Adrenal gland (tissue), 5 donors: ENCODE data around the gene PPP2R2D.
"Not testable (repeated sequence)": the region's sequence is repeated elsewhere in the genome, so short reads cannot be mapped to it uniquely, and the experiment has no call there.

Experiments used
- POLR2A ChIP-seq, 2 donors: fragments of 450-650 bp; IDR thresholded peaks; one replicate each; pipeline ENCODE4 v1.6.1; 2017; ENCODE audit warnings: antibody characterized with exemption in 2 of 2, mild to moderate bottlenecking in 2 of 2, moderate library complexity in 1 of 2
- TF ChIP-seq, protein P1 (sequence below), 6 experiments: fragments of 450-650 bp in 4 of 6; fragments of 200-600 bp in 2 of 6; sonication (generic) in 1 of 6; IDR thresholded peaks; 1 replicate in 5 of 6; 2 replicates in 1 of 6; pipeline versions ENCODE4 v1.5.1 to v1.8.0; 2016 to 2021; ENCODE audit warnings: antibody characterized with exemption in 6 of 6, mild to moderate bottlenecking in 2 of 6, moderate library complexity in 1 of 6
- donor health status: DM: no; HTN: no; CAD: no.

DNA sequence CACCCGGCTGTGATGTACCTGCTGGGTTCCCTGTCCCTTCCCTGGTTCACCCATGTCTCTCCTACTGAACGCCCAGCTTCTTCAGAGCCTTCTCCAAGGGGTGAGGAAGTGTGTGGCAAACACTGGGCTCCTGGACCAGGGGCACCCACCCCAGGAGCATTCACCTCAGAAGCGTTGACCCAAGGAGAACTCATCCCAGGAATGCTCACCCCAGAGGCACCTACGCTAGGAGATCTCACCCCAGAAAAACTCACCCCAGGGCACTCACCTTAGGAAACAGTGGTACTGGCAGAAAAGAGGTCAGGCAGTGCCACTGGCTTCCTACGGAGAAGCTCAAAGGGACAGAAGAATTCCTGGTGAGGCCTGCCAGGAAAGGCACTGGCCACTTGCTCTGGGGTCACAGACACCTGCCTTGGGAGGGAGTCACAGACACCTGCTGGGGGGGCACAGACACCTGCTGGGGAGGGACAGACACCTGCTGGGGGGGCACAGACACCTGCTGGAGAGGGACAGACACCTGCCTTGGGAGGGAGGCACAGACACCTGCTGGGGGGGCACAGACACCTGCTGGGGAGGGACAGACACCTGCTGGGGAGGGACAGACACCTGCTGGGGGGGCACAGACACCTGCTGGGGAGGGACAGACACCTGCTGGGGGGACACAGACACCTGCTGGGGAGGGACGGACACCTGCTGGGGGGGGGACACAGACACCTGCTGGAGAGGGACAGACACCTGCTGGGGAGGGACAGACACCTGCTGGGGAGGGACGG lies 17.0 kb upstream of the PPP2R2D start:
- TF ChIP-seq, protein P1, sequence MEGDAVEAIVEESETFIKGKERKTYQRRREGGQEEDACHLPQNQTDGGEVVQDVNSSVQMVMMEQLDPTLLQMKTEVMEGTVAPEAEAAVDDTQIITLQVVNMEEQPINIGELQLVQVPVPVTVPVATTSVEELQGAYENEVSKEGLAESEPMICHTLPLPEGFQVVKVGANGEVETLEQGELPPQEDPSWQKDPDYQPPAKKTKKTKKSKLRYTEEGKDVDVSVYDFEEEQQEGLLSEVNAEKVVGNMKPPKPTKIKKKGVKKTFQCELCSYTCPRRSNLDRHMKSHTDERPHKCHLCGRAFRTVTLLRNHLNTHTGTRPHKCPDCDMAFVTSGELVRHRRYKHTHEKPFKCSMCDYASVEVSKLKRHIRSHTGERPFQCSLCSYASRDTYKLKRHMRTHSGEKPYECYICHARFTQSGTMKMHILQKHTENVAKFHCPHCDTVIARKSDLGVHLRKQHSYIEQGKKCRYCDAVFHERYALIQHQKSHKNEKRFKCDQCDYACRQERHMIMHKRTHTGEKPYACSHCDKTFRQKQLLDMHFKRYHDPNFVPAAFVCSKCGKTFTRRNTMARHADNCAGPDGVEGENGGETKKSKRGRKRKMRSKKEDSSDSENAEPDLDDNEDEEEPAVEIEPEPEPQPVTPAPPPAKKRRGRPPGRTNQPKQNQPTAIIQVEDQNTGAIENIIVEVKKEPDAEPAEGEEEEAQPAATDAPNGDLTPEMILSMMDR (IDR thresholded peaks at IDR 0.05): not testable (repeated sequence)
- TF ChIP-seq POLR2A (IDR thresholded peaks at IDR 0.05): not testable (repeated sequence)
